VCaP (cell line): ENCODE results near the gene PADI3.

Source experiments
- H3K27ac ChIP-seq: fragments of 450-650 bp; 2 replicates; pipeline ENCODE4 v1.5.1; 2017
- TF ChIP-seq, protein P1 (sequence below): fragments of 450-650 bp; conservative IDR thresholded peaks from 2 replicates; pipeline ENCODE4 v1.5.1; 2017; ENCODE audit warnings: mild to moderate bottlenecking, moderate library complexity

Gene PADI3

DNA sequence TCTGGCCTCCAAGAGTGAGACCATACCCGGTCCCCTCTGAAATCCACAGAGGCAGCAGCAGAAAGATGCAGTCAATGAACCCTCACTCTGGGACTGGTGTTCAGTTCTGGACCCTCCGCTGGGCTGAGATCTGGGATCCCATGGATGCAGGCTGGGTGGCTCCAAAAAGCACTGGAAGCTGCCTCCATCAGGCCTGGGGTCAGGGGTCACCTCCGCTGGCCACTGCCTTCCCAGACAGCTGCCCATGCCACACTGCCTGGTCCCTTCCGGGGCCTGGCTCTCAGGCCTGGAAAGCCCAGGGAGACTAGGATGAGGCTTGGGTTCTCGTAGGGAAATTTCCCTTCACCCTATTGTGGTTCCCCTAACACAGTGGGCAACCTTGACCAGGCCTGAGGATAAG is 37.7 kb downstream of the PADI3 start:
- H3K27ac ChIP-seq = no peak overlapping the region
- TF ChIP-seq, protein P1, sequence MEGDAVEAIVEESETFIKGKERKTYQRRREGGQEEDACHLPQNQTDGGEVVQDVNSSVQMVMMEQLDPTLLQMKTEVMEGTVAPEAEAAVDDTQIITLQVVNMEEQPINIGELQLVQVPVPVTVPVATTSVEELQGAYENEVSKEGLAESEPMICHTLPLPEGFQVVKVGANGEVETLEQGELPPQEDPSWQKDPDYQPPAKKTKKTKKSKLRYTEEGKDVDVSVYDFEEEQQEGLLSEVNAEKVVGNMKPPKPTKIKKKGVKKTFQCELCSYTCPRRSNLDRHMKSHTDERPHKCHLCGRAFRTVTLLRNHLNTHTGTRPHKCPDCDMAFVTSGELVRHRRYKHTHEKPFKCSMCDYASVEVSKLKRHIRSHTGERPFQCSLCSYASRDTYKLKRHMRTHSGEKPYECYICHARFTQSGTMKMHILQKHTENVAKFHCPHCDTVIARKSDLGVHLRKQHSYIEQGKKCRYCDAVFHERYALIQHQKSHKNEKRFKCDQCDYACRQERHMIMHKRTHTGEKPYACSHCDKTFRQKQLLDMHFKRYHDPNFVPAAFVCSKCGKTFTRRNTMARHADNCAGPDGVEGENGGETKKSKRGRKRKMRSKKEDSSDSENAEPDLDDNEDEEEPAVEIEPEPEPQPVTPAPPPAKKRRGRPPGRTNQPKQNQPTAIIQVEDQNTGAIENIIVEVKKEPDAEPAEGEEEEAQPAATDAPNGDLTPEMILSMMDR = no peak

DNA sequence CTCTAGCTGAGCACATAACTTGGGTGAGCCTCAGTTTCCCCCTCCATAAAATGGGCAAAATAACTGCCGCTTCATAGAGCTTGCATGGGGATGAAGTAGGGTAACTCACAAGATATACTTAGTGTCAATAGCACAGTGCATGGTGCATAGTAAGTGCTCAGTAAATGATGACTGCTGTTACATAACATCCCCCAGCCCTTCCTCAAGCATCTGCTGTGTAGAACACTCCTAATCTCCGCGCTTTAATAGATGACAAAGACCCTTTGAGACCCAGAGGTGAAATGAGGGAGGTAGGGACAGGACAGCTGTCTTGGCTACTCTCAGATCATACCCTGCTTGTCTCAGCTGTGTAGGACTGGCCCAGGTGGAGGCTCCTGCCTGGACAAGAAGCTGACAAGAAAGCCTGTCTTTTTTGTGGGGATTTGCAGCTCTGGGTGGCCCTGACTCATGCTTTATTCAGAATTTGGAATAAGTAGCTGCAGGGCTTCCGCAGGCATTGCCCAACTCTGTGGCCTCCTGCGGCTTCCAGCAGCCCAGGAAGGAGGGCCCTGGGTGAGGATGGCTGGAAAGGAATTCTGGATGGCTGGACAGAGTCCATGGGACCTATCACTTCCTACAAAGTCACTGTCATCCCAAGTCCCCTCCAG is 38.4 kb downstream of the PADI3 start:
- TF ChIP-seq, protein P1 = no peak
- H3K27ac ChIP-seq = no peak overlapping the region

DNA sequence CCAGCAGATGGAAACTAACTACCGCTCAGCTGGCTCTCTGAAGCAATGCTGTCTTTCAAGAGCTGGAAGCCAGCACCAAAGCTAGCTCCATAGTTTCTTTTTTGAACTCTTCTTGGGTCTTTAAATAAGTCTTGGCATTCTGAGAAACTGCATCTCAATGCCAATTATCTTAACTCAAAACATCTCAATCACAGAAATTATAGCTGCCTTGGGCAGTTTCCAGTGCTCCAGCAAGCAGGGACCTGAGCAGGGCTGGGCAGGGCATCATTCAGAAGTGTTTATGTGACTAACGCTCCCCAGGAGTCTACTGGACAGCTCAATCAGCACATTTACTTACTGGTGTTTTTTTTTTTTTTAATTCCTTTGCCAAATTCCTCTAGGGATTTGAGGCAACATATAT is 40.8 kb downstream of the PADI3 start:
- TF ChIP-seq, protein P1 = no peak
- no peak overlapping the region for H3K27ac ChIP-seq

DNA sequence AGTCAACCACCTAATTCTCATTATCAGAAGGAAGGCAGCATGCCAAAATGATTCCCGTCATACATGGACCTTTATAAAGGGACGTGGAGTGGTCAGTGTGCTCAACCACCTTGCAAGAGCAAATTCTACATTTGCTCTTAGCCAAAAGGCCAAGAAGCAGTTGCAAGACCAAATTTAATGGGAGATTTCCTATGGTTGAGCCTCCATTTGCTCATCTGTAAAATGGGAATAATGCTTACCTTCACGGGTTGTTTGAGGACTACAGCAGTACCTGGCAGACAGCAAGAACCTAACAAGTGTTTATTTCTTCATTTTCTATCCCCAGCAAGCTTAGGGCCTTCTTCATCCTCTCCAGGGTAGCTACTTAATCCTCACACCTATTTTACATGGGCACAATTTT is 41.7 kb downstream of the PADI3 start:
- H3K27ac ChIP-seq = no peak overlapping the region
- TF ChIP-seq, protein P1 = no peak

DNA sequence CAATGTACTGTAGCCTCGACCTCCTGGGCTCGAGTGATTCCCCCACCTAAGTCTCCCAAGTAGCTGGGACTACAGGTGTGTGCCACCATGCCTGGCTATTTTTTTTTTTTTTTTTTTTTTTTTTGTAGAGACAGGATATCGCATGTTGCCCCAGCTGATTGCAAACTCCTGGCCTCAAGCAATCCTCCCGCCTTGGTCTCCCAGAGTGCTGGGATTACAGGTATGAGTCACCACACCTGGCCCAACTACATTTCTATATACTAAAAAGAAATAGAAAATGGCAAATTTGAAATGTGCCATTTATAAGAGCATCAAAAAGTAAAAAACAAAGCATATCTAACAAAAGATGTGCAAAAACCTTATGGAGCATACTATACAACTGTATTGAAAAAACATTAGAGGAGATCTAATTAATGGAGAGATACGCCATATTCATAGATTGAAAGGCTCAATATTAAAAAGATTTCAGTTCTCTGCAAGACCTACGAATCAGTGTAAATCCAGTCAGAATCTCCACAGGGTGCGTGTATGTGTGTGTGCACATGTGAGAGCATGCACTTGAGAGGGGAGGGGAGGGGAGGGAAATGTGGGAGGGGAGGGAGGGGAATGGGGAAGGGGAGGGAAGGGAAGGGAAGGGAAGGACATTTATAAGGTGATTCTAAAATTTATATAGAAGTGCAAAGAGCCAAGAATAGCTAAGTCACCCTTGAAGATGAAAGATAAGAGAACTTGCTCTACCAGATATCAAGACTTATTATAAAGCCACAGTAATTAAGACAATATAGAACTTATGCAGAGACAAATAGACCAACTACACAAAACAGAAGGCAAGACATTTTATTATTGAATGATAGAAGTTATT is 43.6 kb downstream of the PADI3 start:
- TF ChIP-seq, protein P1 = no peak
- H3K27ac ChIP-seq = peak overlapping the region; percentile 86

DNA sequence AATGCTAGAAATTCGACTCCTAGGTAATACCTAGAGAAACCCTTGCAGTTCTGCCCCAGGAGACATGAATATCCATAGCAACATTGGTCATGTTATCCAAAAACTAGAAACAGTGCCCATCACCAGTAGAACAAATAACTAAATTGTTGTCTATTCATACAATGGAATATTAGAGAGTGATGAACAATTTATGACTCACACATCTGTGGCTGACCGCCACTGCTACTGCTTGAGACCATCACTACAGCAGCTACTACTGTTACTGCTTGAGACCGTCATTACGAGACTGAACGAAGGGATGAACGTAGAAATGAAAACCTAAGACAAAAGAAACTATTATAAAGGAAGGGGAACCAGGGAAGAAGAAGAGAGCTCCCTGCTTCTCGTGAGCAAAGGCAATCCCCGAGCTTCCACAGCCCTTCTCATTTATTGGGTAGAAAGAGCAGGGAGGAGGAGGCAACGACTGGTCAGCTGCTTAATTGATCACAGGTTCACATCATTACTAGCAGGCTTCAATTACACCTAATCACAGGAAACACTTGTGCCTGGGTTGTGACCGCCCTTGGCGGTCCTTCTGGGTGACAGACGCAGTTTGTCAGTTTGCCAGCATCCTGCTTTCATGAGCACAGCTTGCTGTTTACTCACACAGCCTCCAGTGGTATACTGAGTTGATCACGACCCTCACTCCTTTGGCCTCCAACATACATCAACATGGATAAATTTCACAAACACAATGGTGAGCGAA is 45.0 kb downstream of the PADI3 start:
- TF ChIP-seq, protein P1 = no peak
- peak overlapping the region; percentile 86 for H3K27ac ChIP-seq

DNA sequence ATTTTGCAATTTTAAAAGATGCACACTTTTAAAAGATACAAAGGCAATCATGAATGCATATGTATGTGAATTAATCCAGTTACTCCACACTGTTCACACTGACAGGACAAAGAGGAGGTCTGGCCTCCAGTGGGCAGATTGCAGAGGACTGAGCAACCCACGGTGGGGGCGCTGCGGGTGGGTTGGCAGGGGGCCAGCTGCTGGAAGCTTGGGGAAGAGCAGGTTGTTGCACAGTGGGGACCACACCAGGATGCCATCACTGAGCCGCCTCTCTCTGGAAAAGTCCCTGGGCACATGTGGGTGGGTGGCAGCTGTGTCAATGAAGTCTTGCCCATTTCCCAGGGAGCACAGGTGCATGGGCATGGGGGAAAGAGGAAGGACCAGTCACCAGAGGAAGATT is 46.4 kb downstream of the PADI3 start:
- H3K27ac ChIP-seq = peak overlapping the region; percentile 86; the same call in 1 of the 2 replicates
- TF ChIP-seq, protein P1 = no peak
